Left lung (tissue), 10 donors: ENCODE results near the gene SLC6A15. TPM values are rescaled to one million over a fixed set of nuclear protein-coding genes. Genes with fewer than 3 reads are reported as not detected.

Experiments used
- ATAC-seq: fragments of 200-7000 bp; cut with Tn5 transposase; one replicate; pipeline ENCODE4 v1.9.1; 2020; ENCODE audit warnings: moderate library complexity
- DNase-seq, 4 donors: peaks; one replicate each; pipeline ENCODE4 v3.0.0-alpha.2; 2013 to 2020
- H3K27ac ChIP-seq, 2 donors: fragments of 200-600 bp; sonication (generic) in 1 of 2; one replicate each; pipeline versions ENCODE4 v1.5.0 to v1.8.0; 2020 to 2021
- H3K27me3 ChIP-seq, 2 donors: fragments of 200-600 bp; sonication (generic) in 1 of 2; one replicate each; pipeline versions ENCODE4 v1.5.0 to v1.8.0; 2020 to 2021
- H3K36me3 ChIP-seq, 2 donors: fragments of 200-600 bp; sonication (generic) in 1 of 2; one replicate each; pipeline versions ENCODE4 v1.5.0 to v1.8.0; 2020 to 2021
- H3K4me1 ChIP-seq, 2 donors: fragments of 200-600 bp; one replicate each; pipeline ENCODE4 v1.8.0; 2021
- H3K4me3 ChIP-seq, 2 donors: fragments of 200-600 bp; sonication (generic) in 1 of 2; one replicate each; pipeline versions ENCODE4 v1.5.0 to v1.8.0; 2020 to 2021; ENCODE audit warnings: mild to moderate bottlenecking in 1 of 2
- H3K9me3 ChIP-seq, 2 donors: fragments of 200-600 bp; sonication (generic) in 1 of 2; one replicate each; pipeline versions ENCODE4 v1.5.0 to v1.8.0; 2020 to 2021
- CTCF ChIP-seq, 2 donors: fragments of 200-600 bp; sonication (generic) in 1 of 2; IDR thresholded peaks; one replicate each; pipeline versions ENCODE4 v1.5.0 to v1.8.0; 2021; ENCODE audit warnings: antibody characterized with exemption in 2 of 2
- intact Hi-C, 2 donors: fragments of 100-400 bp; cut with DNase I; formaldehyde crosslinking; loops; one replicate each; pipeline versions ENCODE4 v1.11.2 to v1.14.2; 2022
- polyA plus RNA-seq, 6 donors: library from polyadenylated mRNA; unstranded; fragments of 120-200 nt; gene quantifications; one replicate each; pipeline ENCODE4 v1.2.1, GENCODE V29; 2013; ENCODE audit not compliant: insufficient read length in 6 of 6
- total RNA-seq, 2 donors: library from RNA; stranded (reverse); fragmentation: NEBNext Ultra II Directional; extraction: Animal tissue kit (Norgen Biotek cat#: 25700); gene quantifications; one replicate each; pipeline ENCODE4 v1.2.1, GENCODE V29; 2021
- donor health status: DM: no; HTN: yes; CAD: no.
- donor health status: DM: no; HTN: no; CAD: no.

SLC6A15 gene
- total and polyA plus RNA-seq, 8 donors: 0.21 to 0.70 (median 0.41) TPM; not detected in 1

DNA sequence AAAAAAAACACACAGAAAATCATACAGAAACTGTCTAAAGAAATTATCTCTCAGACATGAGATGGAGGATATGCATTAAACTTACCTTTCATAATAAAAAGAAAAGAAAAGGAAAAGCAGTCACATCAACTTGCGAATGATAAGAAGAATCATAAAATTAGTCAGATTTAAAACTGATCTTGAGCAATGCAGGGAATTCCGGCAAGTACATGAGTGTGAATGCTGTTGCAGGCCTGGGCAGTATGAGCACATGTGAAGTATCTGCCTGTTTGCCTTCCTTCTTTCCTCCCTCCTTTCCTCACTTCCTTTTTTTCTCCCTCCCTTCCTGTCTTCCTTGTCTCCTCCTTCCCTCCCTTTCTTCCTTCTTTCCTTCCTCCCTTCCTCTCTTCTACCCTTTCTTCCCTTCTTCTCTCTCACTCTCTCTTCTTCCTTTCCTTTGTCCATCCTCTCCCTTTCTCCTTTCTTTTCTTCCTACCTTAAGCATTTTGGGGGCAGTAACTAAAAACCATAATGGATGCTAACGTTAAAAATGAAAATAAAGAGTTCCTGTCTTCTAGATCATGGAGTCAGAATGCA, 38.5 kb upstream of the SLC6A15 start:
- DNase-seq (no peak), ATAC-seq (no peak)
- H3K27ac ChIP-seq: no peak overlapping the region
- H3K4me3 ChIP-seq: no peak overlapping the region
- TF ChIP-seq CTCF (IDR thresholded peaks at IDR 0.05): no peak
- H3K27me3 ChIP-seq: no peaks in the 10 kb centered on the region
- no peaks in the 10 kb centered on the region for H3K4me1 ChIP-seq
- no peaks in the 10 kb centered on the region for H3K36me3 ChIP-seq
- intact Hi-C loops: no loop called here
- H3K9me3 ChIP-seq: no peaks in the 10 kb centered on the region

GRCh38 chr12:84946753-84947152, 34.2 kb upstream of the SLC6A15 start:
- H3K27ac ChIP-seq: no peak overlapping the region
- ATAC-seq: no peak
- no peaks in the 10 kb centered on the region for H3K9me3 ChIP-seq
- H3K4me3 ChIP-seq: no peak overlapping the region
- intact Hi-C loops: no loop called here
- TF ChIP-seq CTCF (IDR thresholded peaks at IDR 0.05): no peak
- H3K4me1 ChIP-seq: no peaks in the 10 kb centered on the region
- no peaks in the 10 kb centered on the region for H3K36me3 ChIP-seq
- no peaks in the 10 kb centered on the region for H3K27me3 ChIP-seq
- no peak for DNase-seq

- DNase-seq (no peak), ATAC-seq (no peak)
- Histone ChIP-seq H3K4me1 (no peaks in the 10 kb centered on the region), H3K9me3 (no peaks in the 10 kb centered on the region), H3K4me3 (no peak overlapping the region), H3K36me3 (no peaks in the 10 kb centered on the region), H3K27me3 (no peaks in the 10 kb centered on the region), H3K27ac (no peak overlapping the region)
- intact Hi-C loops: no loop called here
- TF ChIP-seq CTCF (IDR thresholded peaks at IDR 0.05): no peak
Measured at GRCh38 chr12:84937415-84937814, 24.8 kb upstream of the SLC6A15 start.

- no peak for ATAC-seq
- TF ChIP-seq CTCF (IDR thresholded peaks at IDR 0.05): no peak
- DNase-seq: no peak
- intact Hi-C loops: no loop called here
- H3K27me3 ChIP-seq: no peaks in the 10 kb centered on the region
- no peaks in the 10 kb centered on the region for H3K36me3 ChIP-seq
- no peak overlapping the region for H3K27ac ChIP-seq
- no peaks in the 10 kb centered on the region for H3K4me1 ChIP-seq
- no peaks in the 10 kb centered on the region for H3K9me3 ChIP-seq
- H3K4me3 ChIP-seq: no peak overlapping the region
Measured at GRCh38 chr12:84929501-84929900, 16.9 kb upstream of the SLC6A15 start.

- Histone ChIP-seq H3K27ac (no peak overlapping the region), H3K27me3 (no peaks in the 10 kb centered on the region), H3K36me3 (no peaks in the 10 kb centered on the region), H3K4me3 (no peak overlapping the region), H3K4me1 (no peaks in the 10 kb centered on the region), H3K9me3 (no peaks in the 10 kb centered on the region)
- ATAC-seq (no peak), DNase-seq (no peak)
- intact Hi-C loops: no loop called here
- TF ChIP-seq CTCF (IDR thresholded peaks at IDR 0.05): no peak
Measured at GRCh38 chr12:84924981-84925380, 12.4 kb upstream of the SLC6A15 start.
